Aorta (tissue), 5 donors: ENCODE data around the gene RBBP6. TPM values are rescaled to one million over a fixed set of nuclear protein-coding genes. Genes with fewer than 3 reads are reported as not detected.
A peak's percentile ranks its signal among the peaks of the same experiment; 100 is the strongest.

Experiments used
- ATAC-seq: fragments of 200-7000 bp; cut with Tn5 transposase; one replicate; pipeline ENCODE4 v1.9.1; 2022; ENCODE audit warnings: moderate library complexity; ENCODE audit not compliant: low FRiP score
- DNase-seq, 2 donors: peaks; one replicate each; pipeline ENCODE4 v3.0.0-alpha.2; 2020
- H3K27ac ChIP-seq, 2 donors: one replicate each; pipeline ENCODE4 v1.5.1; 2013; ENCODE audit warnings: low read length in 2 of 2, mild to moderate bottlenecking in 2 of 2, moderate library complexity in 2 of 2, control low read depth in 1 of 2, inconsistent platforms in 1 of 2, low read depth in 1 of 2
- H3K27me3 ChIP-seq, 2 donors: one replicate each; pipeline ENCODE4 v1.6.1; 2013; ENCODE audit warnings: control low read depth in 1 of 2, low read length in 1 of 2, mild to moderate bottlenecking in 1 of 2, moderate library complexity in 1 of 2; ENCODE audit not compliant: insufficient read depth in 2 of 2, control insufficient read depth in 1 of 2
- H3K36me3 ChIP-seq, 2 donors: one replicate each; pipeline ENCODE4 v1.6.1; 2013; ENCODE audit warnings: control low read depth in 1 of 2, low read length in 1 of 2, mild to moderate bottlenecking in 1 of 2; ENCODE audit not compliant: insufficient read depth in 2 of 2, control insufficient read depth in 1 of 2
- H3K4me1 ChIP-seq, 2 donors: one replicate each; pipeline ENCODE4 v1.6.1; 2013; ENCODE audit warnings: low read length in 2 of 2, control low read depth in 1 of 2, mild to moderate bottlenecking in 1 of 2, moderate library complexity in 1 of 2; ENCODE audit not compliant: insufficient read depth in 2 of 2, control insufficient read depth in 1 of 2
- H3K4me3 ChIP-seq, 2 donors: one replicate each; pipeline ENCODE4 v1.5.1; 2013; ENCODE audit warnings: low read length in 2 of 2, control low read depth in 1 of 2, mild to moderate bottlenecking in 1 of 2
- H3K9me3 ChIP-seq: one replicate; pipeline ENCODE4 v1.6.1; 2013; ENCODE audit warnings: mild to moderate bottlenecking, low read length; ENCODE audit not compliant: control insufficient read depth
- WGBS, 2 donors: extraction: QIAGEN DNeasy Blood & Tissue Kit; methylation state at CpG; one replicate each; pipeline ENCODE4 v1.1.7; 2013; 5-methylcytosine and 5-hydroxymethylcytosine counted together
- intact Hi-C, 2 donors: fragments of 100-400 bp; cut with DNase I; formaldehyde crosslinking; loops; one replicate each; pipeline versions ENCODE4 v1.14.2 to v1.15.0; 2022
- polyA plus RNA-seq, 2 donors: library from polyadenylated mRNA; stranded (reverse); fragments of 200-250 nt; gene quantifications; one replicate each; pipeline ENCODE4 v1.2.3, GENCODE V29; 2013
- total RNA-seq, 2 donors: library from RNA; stranded (reverse); fragmentation: NEBNext Ultra II Directional; extraction: Animal tissue kit (Norgen Biotek cat#: 25700); gene quantifications; one replicate each; pipeline ENCODE4 v1.2.1, GENCODE V29; 2021
- donor health status: healthy with polysubstance abuse.
- donor health status: Bipolar disorder and iron deficiency.
- donor health status: DM: no; HTN: no; CAD: no.
- donor health status: DM: no; HTN: no; CAD: no.
- donor health status: DM: yes; HTN: yes; CAD: no.

RBBP6 gene
- total and polyA plus RNA-seq, 4 donors = 11.9 to 65.8 (median 54.0) TPM

DNA sequence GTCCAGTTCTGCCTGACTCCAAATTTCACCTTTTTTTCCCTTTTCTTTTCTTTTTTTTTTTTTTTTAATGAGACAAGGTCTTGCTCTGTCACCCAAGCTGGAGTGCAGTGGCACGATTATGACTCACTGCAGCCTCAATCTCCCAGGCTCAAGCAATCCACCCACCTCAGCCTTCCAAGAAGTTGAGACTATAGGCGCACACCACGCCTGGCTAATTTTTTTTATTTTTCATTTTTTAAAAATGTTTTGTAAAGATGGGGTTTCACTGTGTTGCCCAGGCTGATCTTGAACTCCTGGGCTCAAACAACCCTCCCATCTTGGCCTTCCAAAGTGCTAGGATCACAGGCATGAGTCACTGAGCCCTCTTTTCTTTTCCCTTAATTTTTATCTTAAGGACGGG lies 33.4 kb upstream of the RBBP6 start:
- ATAC-seq (no peak), DNase-seq (no peak)
- intact Hi-C loops = loop anchor here (5.0 kb wide), 1 partner anchor 464 kb away; no protein-coding TSS in a partner anchor
- WGBS, 2 donors = 62 to 70% methylated on average over 4 of the region's 4 CpGs
- Histone ChIP-seq H3K27ac (no peak overlapping the region), H3K36me3 (no peaks in the 10 kb centered on the region), H3K4me3 (no peak overlapping the region), H3K9me3 (no peaks in the 10 kb centered on the region), H3K27me3 (no peaks in the 10 kb centered on the region), H3K4me1 (no peaks in the 10 kb centered on the region)

- no peak for ATAC-seq
- Histone ChIP-seq H3K27me3 (no peaks in the 10 kb centered on the region), H3K27ac (peak overlapping the region; percentile 22 to 64), H3K4me3 (no peak overlapping the region), H3K36me3 (no peaks in the 10 kb centered on the region), H3K9me3 (no peaks in the 10 kb centered on the region), H3K4me1 (no peaks in the 10 kb centered on the region)
- 81 to 83% methylated on average over 5 of the region's 5 CpGs for WGBS, 2 donors
- intact Hi-C loops = loop anchor here (5.0 kb wide), 1 partner anchor 466 kb away; no protein-coding TSS in a partner anchor
- no peak for DNase-seq
Observed at GRCh38 chr16:24507959-24508480, 31.3 kb upstream of the RBBP6 start.

- H3K9me3 ChIP-seq = no peaks in the 10 kb centered on the region
- no peaks in the 10 kb centered on the region for H3K4me1 ChIP-seq
- H3K4me3 ChIP-seq = no peak overlapping the region
- ATAC-seq (no peak), DNase-seq (peak in 1 of 2 donors; percentile 64)
- WGBS, 2 donors = 27 to 28% methylated on average over 3 of the region's 3 CpGs
- peak overlapping the region in 1 of 2 donors; percentile 22 for H3K27ac ChIP-seq
- no peaks in the 10 kb centered on the region for H3K36me3 ChIP-seq
- no peaks in the 10 kb centered on the region for H3K27me3 ChIP-seq
- intact Hi-C loops = loop anchor here (5.0 kb wide), 1 partner anchor 466 kb away; no protein-coding TSS in a partner anchor
Observed at GRCh38 chr16:24508614-24509013, 30.8 kb upstream of the RBBP6 start.

- Histone ChIP-seq H3K27me3 (no peaks in the 10 kb centered on the region), H3K4me3 (no peak overlapping the region), H3K9me3 (no peaks in the 10 kb centered on the region), H3K4me1 (no peaks in the 10 kb centered on the region), H3K27ac (peak overlapping the region; percentile 22 to 54), H3K36me3 (no peaks in the 10 kb centered on the region)
- 71 to 85% methylated on average over 2 of the region's 2 CpGs for WGBS, 2 donors
- ATAC-seq (no peak), DNase-seq (no peak)
- intact Hi-C loops = loop anchor here (5.0 kb wide), 1 partner anchor 467 kb away; no protein-coding TSS in a partner anchor
Observed at GRCh38 chr16:24509536-24509935, 29.8 kb upstream of the RBBP6 start.

DNA sequence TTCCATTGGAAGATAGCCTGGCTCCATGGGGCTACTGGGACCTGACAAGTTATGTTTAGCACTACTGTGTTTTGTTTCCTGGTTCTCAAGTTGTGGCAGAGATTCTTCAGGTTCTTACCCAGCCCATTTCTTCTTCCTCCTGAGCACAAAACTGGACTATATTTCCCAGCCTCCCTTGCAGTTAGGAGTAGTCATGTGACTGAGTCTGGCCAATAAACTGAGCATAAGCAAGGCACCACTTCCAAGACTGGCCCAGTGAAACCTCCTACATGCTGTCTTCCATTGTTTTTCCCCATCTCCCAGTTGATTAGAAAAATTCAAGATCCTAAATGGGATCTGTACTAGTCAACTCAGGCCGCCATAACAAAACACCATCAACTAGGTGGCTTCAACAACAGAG lies 28.2 kb upstream of the RBBP6 start:
- ATAC-seq (no peak), DNase-seq (no peak)
- no peaks in the 10 kb centered on the region for H3K4me1 ChIP-seq
- H3K27ac ChIP-seq = no peak overlapping the region
- H3K9me3 ChIP-seq = no peaks in the 10 kb centered on the region
- H3K27me3 ChIP-seq = no peaks in the 10 kb centered on the region
- H3K4me3 ChIP-seq = no peak overlapping the region
- intact Hi-C loops = no loop called here
- no peaks in the 10 kb centered on the region for H3K36me3 ChIP-seq
- WGBS, 2 donors = 79 to 95% methylated on average over 1 of the region's 1 CpG

DNA sequence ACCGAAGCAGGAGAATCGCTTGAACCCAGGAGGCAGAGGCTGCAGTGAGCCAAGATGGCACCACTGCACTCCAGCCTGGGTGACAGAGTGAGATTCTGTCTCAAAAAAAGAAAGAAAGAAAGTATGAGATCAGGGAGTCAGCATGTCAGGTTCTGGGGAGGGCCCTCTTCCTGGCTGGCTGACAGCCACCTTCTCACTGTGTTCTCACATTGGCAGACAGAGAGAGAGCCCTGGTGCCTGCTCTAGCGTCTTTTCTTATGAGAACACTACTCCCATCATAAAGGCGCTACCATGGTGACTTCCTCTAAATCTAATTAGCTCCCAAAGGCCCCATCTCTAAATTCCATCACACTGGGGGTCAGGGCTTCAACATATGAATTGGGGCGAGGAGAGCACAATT lies 27.6 kb upstream of the RBBP6 start:
- intact Hi-C loops = no loop called here
- no peaks in the 10 kb centered on the region for H3K36me3 ChIP-seq
- ATAC-seq (no peak), DNase-seq (peak in 1 of 2 donors; percentile 19)
- no peaks in the 10 kb centered on the region for H3K9me3 ChIP-seq
- no peak overlapping the region for H3K27ac ChIP-seq
- 64 to 74% methylated on average over 5 of the region's 5 CpGs for WGBS, 2 donors
- no peak overlapping the region for H3K4me3 ChIP-seq
- H3K27me3 ChIP-seq = no peaks in the 10 kb centered on the region
- H3K4me1 ChIP-seq = no peaks in the 10 kb centered on the region

GRCh38 chr16:24514096-24514495 lies 25.3 kb upstream of the RBBP6 start:
- intact Hi-C loops = no loop called here
- DNase-seq (peak in 1 of 2 donors; percentile 4), ATAC-seq (no peak)
- no peaks in the 10 kb centered on the region for H3K27me3 ChIP-seq
- H3K4me3 ChIP-seq = no peak overlapping the region
- H3K4me1 ChIP-seq = no peaks in the 10 kb centered on the region
- no peak overlapping the region for H3K27ac ChIP-seq
- WGBS, 2 donors = 79 to 85% methylated on average over 2 of the region's 2 CpGs
- no peaks in the 10 kb centered on the region for H3K9me3 ChIP-seq
- no peaks in the 10 kb centered on the region for H3K36me3 ChIP-seq

DNA sequence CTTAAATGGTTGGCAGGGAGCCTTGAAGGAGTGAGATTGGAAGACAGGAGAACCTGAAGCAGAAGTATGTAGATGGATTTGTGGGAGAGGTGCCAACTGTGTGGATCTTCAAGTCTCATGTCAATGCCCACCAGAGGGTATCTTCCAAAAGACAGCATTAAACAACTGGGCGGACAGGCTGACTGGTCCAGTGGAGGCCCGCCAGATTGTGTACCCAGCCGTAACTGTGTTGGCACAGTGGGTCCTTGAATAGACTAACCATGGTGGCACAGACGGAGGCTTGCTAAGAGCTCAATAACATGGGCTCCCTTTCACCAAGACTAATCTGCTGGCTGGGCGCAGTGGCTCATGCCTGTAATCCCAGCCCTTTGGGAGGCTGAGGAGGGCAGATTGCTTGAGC lies 24.2 kb upstream of the RBBP6 start:
- no peak overlapping the region for H3K27ac ChIP-seq
- no peaks in the 10 kb centered on the region for H3K4me1 ChIP-seq
- H3K27me3 ChIP-seq = no peaks in the 10 kb centered on the region
- peak in 1 of 2 donors; percentile 12 for DNase-seq
- intact Hi-C loops = no loop called here
- no peaks in the 10 kb centered on the region for H3K36me3 ChIP-seq
- no peaks in the 10 kb centered on the region for H3K9me3 ChIP-seq
- WGBS, 2 donors = 82 to 83% methylated on average over 5 of the region's 5 CpGs
- no peak overlapping the region for H3K4me3 ChIP-seq
- no peak for ATAC-seq

DNA sequence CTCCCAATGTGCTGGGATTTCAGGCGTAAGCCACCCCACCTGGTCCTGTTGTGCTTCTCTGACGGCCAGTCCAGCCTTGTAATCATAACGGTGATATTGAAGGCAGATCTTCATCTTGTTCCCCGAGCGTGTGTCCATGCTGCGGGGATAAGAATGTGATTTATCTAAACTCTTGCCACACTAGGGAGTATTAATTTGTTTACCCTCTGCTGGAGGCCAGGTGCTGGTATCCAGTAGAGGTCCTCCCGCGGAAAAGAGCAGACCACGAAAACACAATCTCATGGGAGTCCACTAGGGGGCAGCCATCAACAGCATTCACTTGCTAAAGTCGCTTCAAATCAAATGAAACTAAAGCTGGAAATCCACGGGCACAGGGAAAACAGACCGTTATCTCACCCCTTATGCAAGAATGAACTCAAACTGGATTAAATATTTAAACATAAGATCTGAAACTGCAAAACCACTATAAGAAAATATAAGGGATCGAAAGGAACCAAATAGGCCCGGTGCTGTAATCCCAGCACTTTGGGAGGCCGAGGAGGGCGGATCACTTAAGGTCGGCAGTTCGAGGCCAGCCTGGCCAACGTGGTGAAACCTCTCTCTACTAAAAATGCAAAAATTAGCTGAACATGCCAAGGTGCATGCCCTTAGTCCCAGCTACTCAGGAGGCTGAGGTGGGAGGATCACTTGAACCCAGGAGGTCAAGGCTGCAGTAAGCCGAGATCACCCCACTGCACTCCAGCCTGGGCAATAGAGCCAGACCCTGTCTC lies 22.3 kb upstream of the RBBP6 start:
- intact Hi-C loops = no loop called here
- no peak overlapping the region for H3K4me3 ChIP-seq
- WGBS, 2 donors = 24 to 27% methylated on average over 20 of the region's 20 CpGs

More for the DNA sequence above, 22.3 kb upstream of the RBBP6 start:
- no peaks in the 10 kb centered on the region for H3K36me3 ChIP-seq
- no peaks in the 10 kb centered on the region for H3K27me3 ChIP-seq
- peak; percentile 81 to 85 for DNase-seq
- no peak overlapping the region for H3K27ac ChIP-seq
- peak; percentile 89 for ATAC-seq
- no peaks in the 10 kb centered on the region for H3K4me1 ChIP-seq
- H3K9me3 ChIP-seq = no peaks in the 10 kb centered on the region
